ENCODE measurements around the gene GRPEL1. TPM values are rescaled to one million over a fixed set of nuclear protein-coding genes. Genes with fewer than 3 reads are reported as not detected.

Gene GRPEL1
- total RNA-seq, 1 donor from 2014 or later = 11.0 TPM

DNA sequence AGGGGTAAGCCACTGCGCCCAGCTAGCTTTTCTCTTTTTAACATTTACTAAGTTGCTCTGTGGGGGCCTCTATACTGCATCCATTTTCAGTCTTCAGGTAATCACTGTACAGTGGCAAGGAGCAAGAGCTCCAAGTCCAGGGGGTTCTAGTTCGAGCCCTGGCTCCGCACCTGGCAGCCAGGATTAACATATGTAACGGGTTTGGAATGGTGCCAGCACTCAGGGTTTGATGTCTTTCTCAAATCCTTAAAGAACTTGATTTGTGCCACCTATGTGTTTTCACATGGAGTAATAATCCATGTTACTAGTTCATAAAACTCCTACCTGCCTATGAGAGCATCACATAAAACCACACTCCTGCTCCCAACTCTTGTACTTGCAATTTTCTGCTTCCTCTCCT, 4.5 kb downstream of the GRPEL1 start:
- Histone ChIP-seq H3K27me3 (no peaks in the 10 kb centered on the region), H3K9me3 (no peaks in the 10 kb centered on the region), H3K27ac (no peak overlapping the region), H3K36me3 (peaks cover 0 to 56% of the 10 kb centered on the region in 2 donors), H3K4me3 (no peak overlapping the region), H3K4me1 (peaks cover 21% of the 10 kb centered on the region)
- TF ChIP-seq, protein P1, sequence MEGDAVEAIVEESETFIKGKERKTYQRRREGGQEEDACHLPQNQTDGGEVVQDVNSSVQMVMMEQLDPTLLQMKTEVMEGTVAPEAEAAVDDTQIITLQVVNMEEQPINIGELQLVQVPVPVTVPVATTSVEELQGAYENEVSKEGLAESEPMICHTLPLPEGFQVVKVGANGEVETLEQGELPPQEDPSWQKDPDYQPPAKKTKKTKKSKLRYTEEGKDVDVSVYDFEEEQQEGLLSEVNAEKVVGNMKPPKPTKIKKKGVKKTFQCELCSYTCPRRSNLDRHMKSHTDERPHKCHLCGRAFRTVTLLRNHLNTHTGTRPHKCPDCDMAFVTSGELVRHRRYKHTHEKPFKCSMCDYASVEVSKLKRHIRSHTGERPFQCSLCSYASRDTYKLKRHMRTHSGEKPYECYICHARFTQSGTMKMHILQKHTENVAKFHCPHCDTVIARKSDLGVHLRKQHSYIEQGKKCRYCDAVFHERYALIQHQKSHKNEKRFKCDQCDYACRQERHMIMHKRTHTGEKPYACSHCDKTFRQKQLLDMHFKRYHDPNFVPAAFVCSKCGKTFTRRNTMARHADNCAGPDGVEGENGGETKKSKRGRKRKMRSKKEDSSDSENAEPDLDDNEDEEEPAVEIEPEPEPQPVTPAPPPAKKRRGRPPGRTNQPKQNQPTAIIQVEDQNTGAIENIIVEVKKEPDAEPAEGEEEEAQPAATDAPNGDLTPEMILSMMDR (IDR thresholded peaks at IDR 0.05) = no peak
- no peak for TF ChIP-seq POLR2AphosphoS5 (IDR thresholded peaks at IDR 0.05; ENCODE audit: insufficient read depth in 1 of 2, low read depth in 1 of 2)
- no peak for TF ChIP-seq POLR2A (IDR thresholded peaks at IDR 0.05)
- intact Hi-C loops (cut with DNase I) = no loop called here
- no peak for DNase-seq (ENCODE audit: extremely low spot score in 2 of 2)

DNA sequence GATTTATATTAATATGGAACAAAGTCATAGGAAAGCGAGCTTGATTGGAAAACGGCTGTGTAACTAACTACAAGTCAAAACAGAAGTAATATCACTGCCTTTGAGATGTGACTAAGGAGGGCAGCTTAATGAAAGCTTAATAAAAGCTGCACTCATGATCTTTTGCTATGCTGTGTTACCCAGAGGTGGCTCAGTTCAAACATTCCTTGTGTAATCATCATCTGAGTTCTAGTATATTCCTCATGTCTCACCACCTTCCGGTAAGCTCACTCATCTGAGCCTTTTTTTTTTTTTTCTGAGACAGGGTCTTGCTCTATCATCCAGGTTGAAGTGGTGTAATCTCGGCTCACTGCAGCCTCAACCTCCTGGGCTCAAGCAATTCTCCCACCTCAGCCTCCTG, 5.0 kb downstream of the GRPEL1 start:
- peaks cover 0 to 59% of the 10 kb centered on the region in 2 donors for H3K36me3 ChIP-seq
- H3K9me3 ChIP-seq = no peaks in the 10 kb centered on the region
- no peak for DNase-seq (ENCODE audit: extremely low spot score in 2 of 2)
- H3K4me1 ChIP-seq = peaks cover 20% of the 10 kb centered on the region
- no peak overlapping the region for H3K4me3 ChIP-seq
- intact Hi-C loops (cut with DNase I) = no loop called here
- no peak overlapping the region for H3K27ac ChIP-seq
- TF ChIP-seq POLR2AphosphoS5 (IDR thresholded peaks at IDR 0.05; ENCODE audit: insufficient read depth in 1 of 2, low read depth in 1 of 2) (no peak), POLR2A (IDR thresholded peaks at IDR 0.05) (no peak)
- TF ChIP-seq, protein P1 (IDR thresholded peaks at IDR 0.05) = no peak
- no peaks in the 10 kb centered on the region for H3K27me3 ChIP-seq

DNA sequence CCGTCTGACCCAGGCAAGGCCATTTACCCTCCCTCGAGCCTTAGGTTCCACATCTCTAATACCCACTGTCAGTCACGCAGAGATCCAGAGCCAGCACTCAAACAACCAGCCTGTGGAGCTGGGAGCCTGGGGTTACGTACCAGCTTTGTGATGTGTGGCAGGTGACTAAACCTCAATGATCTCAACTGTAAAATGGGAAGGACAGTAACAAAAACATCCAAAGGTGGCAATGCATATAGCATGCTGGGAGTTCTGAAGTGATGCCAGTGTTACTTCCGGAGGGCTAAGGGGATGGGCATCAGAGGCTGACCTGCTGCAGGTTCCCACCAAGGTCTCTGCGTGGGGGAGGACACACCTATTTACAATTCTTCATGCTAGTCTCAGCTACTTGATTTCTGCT, 6.0 kb downstream of the GRPEL1 start:
- DNase-seq (ENCODE audit: extremely low spot score in 2 of 2) = no peak
- H3K4me1 ChIP-seq = peaks cover 13% of the 10 kb centered on the region
- H3K9me3 ChIP-seq = no peaks in the 10 kb centered on the region
- H3K27ac ChIP-seq = no peak overlapping the region
- TF ChIP-seq POLR2A (IDR thresholded peaks at IDR 0.05) (no peak), POLR2AphosphoS5 (IDR thresholded peaks at IDR 0.05; ENCODE audit: insufficient read depth in 1 of 2, low read depth in 1 of 2) (no peak)
- TF ChIP-seq, protein P1 (IDR thresholded peaks at IDR 0.05) = no peak
- H3K4me3 ChIP-seq = no peak overlapping the region
- H3K36me3 ChIP-seq = peaks cover 0 to 65% of the 10 kb centered on the region in 2 donors
- intact Hi-C loops (cut with DNase I) = no loop called here
- H3K27me3 ChIP-seq = no peaks in the 10 kb centered on the region

- no peak for DNase-seq (ENCODE audit: extremely low spot score in 2 of 2)
- Histone ChIP-seq H3K36me3 (peaks cover 0 to 77% of the 10 kb centered on the region in 2 donors), H3K4me3 (no peak overlapping the region), H3K27ac (no peak overlapping the region), H3K4me1 (peaks cover under 1% of the 10 kb centered on the region), H3K27me3 (no peaks in the 10 kb centered on the region), H3K9me3 (no peaks in the 10 kb centered on the region)
- TF ChIP-seq POLR2AphosphoS5 (IDR thresholded peaks at IDR 0.05; ENCODE audit: insufficient read depth in 1 of 2, low read depth in 1 of 2) (no peak), POLR2A (IDR thresholded peaks at IDR 0.05) (no peak)
- TF ChIP-seq, protein P1 (IDR thresholded peaks at IDR 0.05) = no peak
- intact Hi-C loops (cut with DNase I) = no loop called here
Observed at GRCh38 chr4:7060346-7061150, 7.3 kb downstream of the GRPEL1 start.

DNA sequence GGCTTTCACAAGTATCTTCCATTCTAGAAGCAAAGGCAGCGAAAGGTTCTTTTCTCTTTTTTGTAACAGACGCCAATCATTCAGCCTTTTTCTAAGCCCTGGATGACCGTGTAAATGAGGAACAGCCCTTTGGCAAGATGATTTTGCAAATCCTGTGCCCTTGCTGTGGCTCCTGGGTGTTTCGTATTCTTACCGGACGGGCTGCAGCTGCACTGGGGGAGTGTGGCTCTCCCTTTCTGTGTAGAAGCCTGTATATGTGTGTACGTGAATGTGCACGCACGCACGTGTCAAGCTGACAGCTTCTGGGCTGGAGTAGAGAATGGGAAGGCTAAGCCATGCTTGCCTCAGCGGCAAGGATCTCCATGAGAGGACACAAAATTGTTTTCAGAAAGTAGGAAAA, 8.2 kb downstream of the GRPEL1 start:
- intact Hi-C loops (cut with DNase I) = no loop called here
- no peak for TF ChIP-seq POLR2AphosphoS5 (IDR thresholded peaks at IDR 0.05; ENCODE audit: insufficient read depth in 1 of 2, low read depth in 1 of 2)
- TF ChIP-seq, protein P1 (IDR thresholded peaks at IDR 0.05) = no peak
- TF ChIP-seq POLR2A (IDR thresholded peaks at IDR 0.05) = no peak
- peaks cover 0 to 79% of the 10 kb centered on the region in 2 donors for H3K36me3 ChIP-seq
- no peaks in the 10 kb centered on the region for H3K4me1 ChIP-seq
- H3K27ac ChIP-seq = no peak overlapping the region
- DNase-seq (ENCODE audit: extremely low spot score in 2 of 2) = no peak
- no peaks in the 10 kb centered on the region for H3K9me3 ChIP-seq
- H3K4me3 ChIP-seq = no peak overlapping the region
- no peaks in the 10 kb centered on the region for H3K27me3 ChIP-seq

Data from vagina (tissue), 2 donors.